Calu3 (cell line): ENCODE measurements around the gene FBXL4. TPM values are rescaled to one million over a fixed set of nuclear protein-coding genes. Genes with fewer than 3 reads are reported as not detected.

Experiments
- BruUV-seq: library from RNA; stranded (reverse); fragments of 400-500 nt; replicated peaks from 2 replicates; lab custom pipeline; 2021; lab: Mats Ljungman, UMichigan
- CTCF ChIA-PET: fragments of 300-600 bp; sonication (Branson Sonifier 250); formaldehyde crosslinking; loops from one replicate; lab custom pipeline; 2022; ENCODE audit warnings: antibody characterized with exemption; lab: Charles Lee
- DNase-seq: peaks from one replicate; pipeline ENCODE4 v3.0.0; 2022
- H3K27ac Mint-ChIP-seq: one replicate; pipeline ENCODE4 v1.8.0; 2022; ENCODE audit warnings: mixed read lengths; ENCODE audit not compliant: unreplicated experiment
- H3K27me3 Mint-ChIP-seq: one replicate; pipeline ENCODE4 v1.8.0; 2022; ENCODE audit warnings: mixed read lengths; ENCODE audit not compliant: unreplicated experiment
- H3K36me3 Mint-ChIP-seq: one replicate; pipeline ENCODE4 v1.8.0; 2022; ENCODE audit warnings: mild to moderate bottlenecking, moderate library complexity, mixed read lengths; ENCODE audit not compliant: insufficient read depth, unreplicated experiment
- H3K4me1 Mint-ChIP-seq: one replicate; pipeline ENCODE4 v1.8.0; 2022; ENCODE audit warnings: mild to moderate bottlenecking, low read depth, mixed read lengths; ENCODE audit not compliant: unreplicated experiment
- H3K4me3 Mint-ChIP-seq: one replicate; pipeline ENCODE4 v1.8.0; 2022; ENCODE audit warnings: mild to moderate bottlenecking, low read depth, moderate library complexity, mixed read lengths; ENCODE audit not compliant: unreplicated experiment
- H3K9me3 Mint-ChIP-seq: one replicate; pipeline ENCODE4 v1.8.0; 2022; ENCODE audit warnings: low read depth, mixed read lengths; ENCODE audit not compliant: unreplicated experiment
- intact Hi-C: fragments of 100-400 bp; cut with micrococcal nuclease; formaldehyde crosslinking; loops from one replicate; pipeline ENCODE4 v1.10.0; 2022; ENCODE audit not compliant: unreplicated experiment
- total RNA-seq: library from RNA; stranded (reverse); gene quantifications from 2 replicates; pipeline ENCODE4 v1.2.3, GENCODE V29; 2022
- TF ChIP-seq, protein P1 (sequence below): fragments of 200-600 bp; IDR thresholded peaks from one replicate; pipeline ENCODE4 v1.8.0; 2022; ENCODE audit warnings: antibody characterized with exemption; ENCODE audit not compliant: unreplicated experiment

Gene FBXL4
- total RNA-seq, 1 experiment from 2014 or later, result 13.1 TPM

DNA sequence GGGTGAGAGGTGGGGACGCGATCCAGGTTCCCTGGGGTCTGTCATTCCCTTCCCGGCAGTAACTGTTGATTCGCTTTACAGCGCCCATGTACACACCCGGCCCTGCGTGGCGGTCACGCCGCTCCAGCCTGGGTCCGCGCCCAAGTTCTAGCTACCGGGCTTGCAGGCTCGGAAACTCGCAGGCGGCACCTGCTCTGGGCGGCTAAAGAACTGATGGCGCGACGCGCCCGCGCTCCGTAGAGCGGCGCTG is 114.8 kb downstream of the FBXL4 start:
- peaks cover 98% of the 10 kb centered on the region for H3K27me3 Mint-ChIP-seq
- peak; percentile 51 for DNase-seq
- TF ChIP-seq, protein P1, sequence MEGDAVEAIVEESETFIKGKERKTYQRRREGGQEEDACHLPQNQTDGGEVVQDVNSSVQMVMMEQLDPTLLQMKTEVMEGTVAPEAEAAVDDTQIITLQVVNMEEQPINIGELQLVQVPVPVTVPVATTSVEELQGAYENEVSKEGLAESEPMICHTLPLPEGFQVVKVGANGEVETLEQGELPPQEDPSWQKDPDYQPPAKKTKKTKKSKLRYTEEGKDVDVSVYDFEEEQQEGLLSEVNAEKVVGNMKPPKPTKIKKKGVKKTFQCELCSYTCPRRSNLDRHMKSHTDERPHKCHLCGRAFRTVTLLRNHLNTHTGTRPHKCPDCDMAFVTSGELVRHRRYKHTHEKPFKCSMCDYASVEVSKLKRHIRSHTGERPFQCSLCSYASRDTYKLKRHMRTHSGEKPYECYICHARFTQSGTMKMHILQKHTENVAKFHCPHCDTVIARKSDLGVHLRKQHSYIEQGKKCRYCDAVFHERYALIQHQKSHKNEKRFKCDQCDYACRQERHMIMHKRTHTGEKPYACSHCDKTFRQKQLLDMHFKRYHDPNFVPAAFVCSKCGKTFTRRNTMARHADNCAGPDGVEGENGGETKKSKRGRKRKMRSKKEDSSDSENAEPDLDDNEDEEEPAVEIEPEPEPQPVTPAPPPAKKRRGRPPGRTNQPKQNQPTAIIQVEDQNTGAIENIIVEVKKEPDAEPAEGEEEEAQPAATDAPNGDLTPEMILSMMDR, result no peak
- H3K9me3 Mint-ChIP-seq, result no peaks in the 10 kb centered on the region
- H3K4me1 Mint-ChIP-seq, result peaks cover 20% of the 10 kb centered on the region
- CTCF ChIA-PET, result interaction anchor here (0.8 to 1.0 kb wide), 2 partner anchors 63 to 286 kb away, joined by 3 read pairs; no protein-coding TSS in a partner anchor
- H3K27ac Mint-ChIP-seq, result no peak overlapping the region
- H3K4me3 Mint-ChIP-seq, result peak overlapping the region; percentile 84
- H3K36me3 Mint-ChIP-seq, result peaks cover 30% of the 10 kb centered on the region
- intact Hi-C loops, result loop anchor here (5.0 kb wide), 1 partner anchor 56 kb away; no protein-coding TSS in a partner anchor
- no TSS peak for BruUV-seq

DNA sequence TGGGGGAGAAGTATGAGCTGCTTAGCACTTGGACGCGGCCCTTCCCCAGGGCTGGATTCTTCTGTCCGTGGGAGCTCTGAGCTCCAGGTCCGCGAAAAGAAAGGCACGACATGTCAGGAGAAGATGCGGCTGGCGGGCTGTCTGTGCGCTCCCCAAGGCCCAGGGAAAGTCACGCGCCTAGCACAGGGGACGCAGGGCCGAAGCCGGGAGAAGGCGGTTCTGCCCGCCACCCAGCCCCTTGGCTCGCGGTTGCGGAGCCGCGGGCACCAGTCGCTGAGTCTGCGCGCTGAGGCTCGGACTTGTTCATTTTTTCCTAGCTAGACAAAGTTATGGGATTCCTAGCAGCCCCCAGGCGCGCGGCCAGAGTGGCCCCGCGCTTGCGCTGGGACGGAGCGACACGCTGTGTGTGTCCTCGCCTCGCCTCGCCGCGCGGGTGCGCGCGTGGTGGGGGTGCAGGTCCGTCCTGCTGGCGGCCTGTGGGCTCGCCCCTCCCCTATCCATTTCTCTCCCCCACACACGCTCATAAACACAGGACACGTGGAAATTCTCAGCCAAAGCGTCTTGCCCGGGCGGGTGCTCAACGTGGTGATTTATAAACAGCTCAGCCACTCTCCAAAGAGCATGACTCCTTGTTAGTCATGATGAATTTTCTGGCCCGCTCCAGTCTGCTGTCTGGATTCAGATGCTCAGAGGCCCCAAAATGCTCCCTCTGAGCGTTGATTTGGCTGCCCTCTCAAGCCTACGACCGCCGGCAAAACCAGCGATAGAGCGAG is 115.3 kb downstream of the FBXL4 start:
- Mint-ChIP-seq H3K27ac (no peak overlapping the region), H3K4me1 (peaks cover 20% of the 10 kb centered on the region), H3K9me3 (no peaks in the 10 kb centered on the region), H3K27me3 (peaks cover 98% of the 10 kb centered on the region), H3K4me3 (peak overlapping the region; percentile 84), H3K36me3 (peaks cover 30% of the 10 kb centered on the region)
- intact Hi-C loops, result loop anchor here (5.0 kb wide), 1 partner anchor 55 kb away; no protein-coding TSS in a partner anchor
- no peak for DNase-seq
- BruUV-seq, result no TSS peak
- TF ChIP-seq, protein P1, result no peak
- CTCF ChIA-PET, result interaction anchor here (0.8 to 1.0 kb wide), 2 partner anchors 63 to 287 kb away, joined by 3 read pairs; no protein-coding TSS in a partner anchor

DNA sequence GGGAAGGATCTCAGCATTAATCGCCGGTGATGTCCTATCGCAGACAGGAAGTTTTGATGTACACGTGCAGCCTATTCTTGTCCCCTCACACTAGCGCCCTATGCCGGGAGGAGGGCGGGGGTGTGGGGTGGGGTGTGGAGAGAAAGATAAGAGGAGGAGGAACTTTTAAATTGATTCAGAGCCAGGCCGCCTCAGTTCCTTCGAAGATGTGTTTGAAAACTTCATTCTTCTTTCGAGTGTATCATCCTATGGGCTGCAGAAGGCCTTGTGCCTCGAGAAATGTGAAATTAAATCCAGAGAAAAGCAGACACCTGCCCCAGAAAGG is 115.8 kb downstream of the FBXL4 start:
- Mint-ChIP-seq H3K4me3 (no peak overlapping the region), H3K4me1 (peaks cover 15% of the 10 kb centered on the region), H3K9me3 (no peaks in the 10 kb centered on the region), H3K27me3 (peaks cover 98% of the 10 kb centered on the region), H3K36me3 (peaks cover 30% of the 10 kb centered on the region), H3K27ac (no peak overlapping the region)
- intact Hi-C loops, result loop anchor here (5.0 kb wide), 1 partner anchor 55 kb away; no protein-coding TSS in a partner anchor
- CTCF ChIA-PET, result no interaction called here
- TF ChIP-seq, protein P1, result no peak
- DNase-seq, result no peak
- BruUV-seq, result no TSS peak

DNA sequence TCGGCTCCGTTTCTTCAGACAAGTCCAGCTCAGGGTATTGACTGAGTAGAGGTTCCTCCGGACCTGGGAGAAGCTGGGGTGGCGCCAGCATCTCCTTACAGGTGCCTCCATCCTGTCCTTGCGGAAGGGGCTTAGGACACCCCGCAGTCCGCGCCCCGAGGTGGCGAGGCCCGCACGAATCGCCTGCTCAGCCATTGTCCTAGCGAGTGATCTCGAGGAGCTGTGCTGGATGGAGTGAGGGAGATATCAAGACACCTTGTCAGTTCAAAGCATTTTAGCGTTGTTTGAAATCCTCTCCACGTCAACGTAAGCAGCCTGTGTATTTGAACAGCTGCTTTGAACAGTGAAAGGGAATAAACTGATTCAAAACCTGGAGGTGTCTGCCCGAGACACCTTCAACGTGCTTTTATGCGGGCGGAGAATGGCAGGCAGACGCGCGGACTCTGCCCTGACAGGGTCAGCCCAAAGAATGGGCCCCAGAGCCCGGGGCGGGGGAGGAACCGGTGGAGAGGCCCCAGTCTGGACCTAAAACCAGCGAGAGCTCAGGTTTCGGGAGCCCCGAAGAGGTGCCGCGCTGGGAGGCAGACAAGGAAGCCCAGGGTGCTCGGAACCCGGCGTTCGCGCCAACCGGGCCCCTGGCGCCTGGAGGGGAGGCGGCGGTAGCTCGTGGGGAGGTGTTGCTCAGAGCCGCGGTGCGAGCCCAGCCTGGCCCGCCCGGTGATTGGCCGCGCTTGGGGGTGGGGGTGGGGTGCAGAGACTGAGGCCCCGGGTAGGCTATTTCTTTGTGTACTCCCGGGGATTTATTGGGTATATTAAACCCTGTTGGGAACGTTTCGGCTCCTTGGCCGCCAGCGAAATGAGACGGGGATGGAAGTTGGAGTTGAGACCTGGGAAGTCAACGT is 116.4 kb downstream of the FBXL4 start:
- CTCF ChIA-PET, result no interaction called here
- DNase-seq, result no peak
- TF ChIP-seq, protein P1, result no peak
- Mint-ChIP-seq H3K4me3 (no peak overlapping the region), H3K27me3 (peaks cover 98% of the 10 kb centered on the region), H3K9me3 (no peaks in the 10 kb centered on the region), H3K4me1 (peaks cover 10% of the 10 kb centered on the region), H3K36me3 (peaks cover 30% of the 10 kb centered on the region), H3K27ac (no peak overlapping the region)
- BruUV-seq, result no TSS peak
- intact Hi-C loops, result loop anchor here (5.0 kb wide), 1 partner anchor 54 kb away; no protein-coding TSS in a partner anchor
